K562 (cell line): Measurements from ENCODE around the gene TCF12. TPM values are rescaled to one million over a fixed set of nuclear protein-coding genes. Genes with fewer than 3 reads are reported as not detected.
A peak's percentile ranks its signal among the peaks of the same experiment; 100 is the strongest.

ENCODE experiments used
- ATAC-seq: fragments of 200-7000 bp; cut with Tn5 transposase; 3 replicates; pipeline ENCODE4 v1.9.1; 2020; ENCODE audit warnings: moderate library complexity
- BruUV-seq: library from RNA; stranded (reverse); fragments of 400-500 nt; replicated peaks from 2 replicates; lab custom pipeline; 2021; lab: Mats Ljungman, UMichigan
- CTCF ChIA-PET: fragments of 300-600 bp; formaldehyde crosslinking; extraction: SDS; loops from one replicate; lab custom pipeline; 2021; ENCODE audit warnings: low intra/inter-chr PET ratio; lab: Yijun Ruan, JAX
- POLR2A ChIA-PET: fragments of 300-600, 350-650 bp; sonication (Branson Sonifier 250); formaldehyde crosslinking; extraction: SDS; loops from one replicate; lab custom pipeline; 2021; ENCODE audit warnings: antibody characterized with exemption, inconsistent platforms; lab: Yijun Ruan, JAX
- DNase-seq, 4 experiments: peaks; one replicate each; pipeline versions ENCODE4 v3.0.0 to v3.0.0-alpha.2; 2011 to 2018; ENCODE audit warnings: low spot score in 3 of 4, mixed read lengths in 3 of 4; ENCODE audit errors: extremely low read depth in 1 of 4
- FAIRE-seq: peaks from 2 replicates; lab custom pipeline; 2011; peaks lifted over from hg19 to GRCh38; lab: Jason Lieb, UNC
- H2AFZ ChIP-seq: 2 replicates; pipeline ENCODE4 v1.6.0; 2011; ENCODE audit warnings: low read depth, low read length, control low read depth, inconsistent platforms
- H3K27ac ChIP-seq: fragments of 200-600 bp; 3 replicates; pipeline ENCODE4 v1.8.0; 2011; ENCODE audit warnings: low read depth, mild to moderate bottlenecking, control low read depth, inconsistent platforms, low read length, moderate library complexity, mixed read lengths; ENCODE audit errors: extremely low read depth
- H3K27me3 ChIP-seq, 2 experiments: fragments of 300-600 bp in 1 of 2; 2 replicates in 1 of 2; 3 replicates in 1 of 2; pipeline versions ENCODE4 v1.6.0 to v1.8.0; 2011; ENCODE audit warnings: inconsistent platforms in 2 of 2, low read length in 2 of 2, mild to moderate bottlenecking in 1 of 2, mixed read lengths in 1 of 2, moderate library complexity in 1 of 2; ENCODE audit not compliant: control insufficient read depth in 2 of 2, insufficient read depth in 2 of 2
- H3K36me3 ChIP-seq: fragments of 300-600 bp; 3 replicates; pipeline ENCODE4 v1.8.0; 2011; ENCODE audit warnings: mild to moderate bottlenecking, low read length, inconsistent platforms; ENCODE audit not compliant: control insufficient read depth, insufficient read depth
- H3K4me1 ChIP-seq, 2 experiments: fragments of 200-600 bp in 1 of 2; replicated peaks in 1 of 2; 2 replicates in 1 of 2; 3 replicates in 1 of 2; pipeline versions ENCODE4 v1.5.1 to v1.8.0; 2011; ENCODE audit warnings: inconsistent platforms in 2 of 2, low read length in 2 of 2, mild to moderate bottlenecking in 1 of 2, mixed read lengths in 1 of 2, moderate library complexity in 1 of 2; ENCODE audit not compliant: control insufficient read depth in 2 of 2, insufficient read depth in 2 of 2
- H3K4me2 ChIP-seq: 2 replicates; pipeline ENCODE4 v1.6.1; 2011; ENCODE audit warnings: low read length, control low read depth, inconsistent platforms, mixed read lengths; ENCODE audit not compliant: insufficient read depth
- H3K4me3 ChIP-seq: fragments of 200-600 bp; sonication (generic), shearing (Covaris generic); 2 replicates; pipeline ENCODE4 v1.5.1; 2016; ENCODE audit warnings: control low read depth, inconsistent platforms
- H3K79me2 ChIP-seq: fragments of 200-600 bp; 3 replicates; pipeline ENCODE4 v1.8.0; 2011; ENCODE audit warnings: low read length, inconsistent platforms; ENCODE audit not compliant: control insufficient read depth, insufficient read depth
- H3K9ac ChIP-seq, 2 experiments: 2 replicates each; pipeline versions ENCODE4 v1.6.0 to v1.6.1; 2011; ENCODE audit warnings: low read depth in 2 of 2, low read length in 2 of 2, control low read depth in 1 of 2, inconsistent platforms in 1 of 2, mild to moderate bottlenecking in 1 of 2, mixed read lengths in 1 of 2; ENCODE audit not compliant: insufficient read depth in 1 of 2
- H3K9me1 ChIP-seq: one replicate; pipeline ENCODE4 v1.6.0; 2011; ENCODE audit warnings: inconsistent platforms, mild to moderate bottlenecking, low read length, moderate library complexity; ENCODE audit not compliant: control insufficient read depth, insufficient read depth
- H3K9me3 ChIP-seq: replicated peaks from 2 replicates; pipeline ENCODE4 v1.5.1; 2011; ENCODE audit warnings: low read depth, low read length, inconsistent platforms; ENCODE audit not compliant: control insufficient read depth, insufficient read depth
- H4K20me1 ChIP-seq: replicated peaks from 2 replicates; pipeline ENCODE4 v1.6.1; 2011; ENCODE audit warnings: low read length, inconsistent platforms, mixed read lengths; ENCODE audit not compliant: control insufficient read depth, insufficient read depth
- GTF2A2 ChIP-seq: IDR thresholded peaks from 2 replicates; pipeline ENCODE4 v1.6.1; 2016; ENCODE audit warnings: mild to moderate bottlenecking, missing genetic modification characterization, missing compliant biosample characterization
- GTF2B ChIP-seq: IDR thresholded peaks from 2 replicates; pipeline ENCODE4 v1.6.1; 2011; ENCODE audit not compliant: insufficient read length; ENCODE audit errors: extremely low read depth
- MEIS2 ChIP-seq: fragments of 450-650 bp; IDR thresholded peaks from 2 replicates; pipeline ENCODE4 v1.6.1; 2014; ENCODE audit warnings: mild to moderate bottlenecking; ENCODE audit not compliant: partially characterized antibody
- NFYB ChIP-seq: IDR thresholded peaks from 2 replicates; pipeline ENCODE4 v1.6.1; 2011; ENCODE audit warnings: mild to moderate bottlenecking, moderate library complexity; ENCODE audit not compliant: insufficient read length; ENCODE audit errors: extremely low read depth
- NR2C2 ChIP-seq, 2 experiments: fragments of 200-800 bp in 1 of 2; sonication (Bioruptor generic) in 1 of 2; sonication (generic) in 1 of 2; formaldehyde crosslinking in 1 of 2; IDR thresholded peaks; 2 replicates each; pipeline versions ENCODE4 v1.6.1 to v1.8.0; 2016 to 2022; ENCODE audit warnings: mild to moderate bottlenecking in 1 of 2, missing compliant biosample characterization in 1 of 2, missing genetic modification characterization in 1 of 2, missing genetic modification reagents in 1 of 2
- RCOR1 ChIP-seq, 2 experiments: IDR thresholded peaks; 2 replicates each; pipeline ENCODE4 v1.6.1; 2012; ENCODE audit warnings: low read depth in 2 of 2, low read length in 2 of 2, borderline replicate concordance in 1 of 2, improper control_type of control experiment in 1 of 2
- THRAP3 ChIP-seq: fragments of 450-650 bp; IDR thresholded peaks from 2 replicates; pipeline ENCODE4 v1.6.1; 2016; ENCODE audit warnings: mild to moderate bottlenecking, inconsistent platforms, borderline replicate concordance
- ZNF655 ChIP-seq: fragments of 250-450 bp; sonication (Bioruptor Pico); IDR thresholded peaks from 2 replicates; pipeline ENCODE4 v1.5.0; 2021
- ZNF77 ChIP-seq: fragments of 250-450 bp; sonication (Bioruptor Pico); IDR thresholded peaks from 2 replicates; pipeline ENCODE4 v1.5.0; 2020
- WGBS: fragments of 100-300 bp; shearing (Covaris generic); methylation state at CpG from one replicate; pipeline ENCODE4 v1.1.6; 2016; ENCODE audit warnings: low coverage, mixed read lengths; ENCODE audit not compliant: insufficient coverage; ENCODE audit errors: missing lambda C conversion rate; 5-methylcytosine and 5-hydroxymethylcytosine counted together
- in situ Hi-C: fragments of 300-500 bp; cut with MboI; formaldehyde crosslinking; loops from 4 replicates; pipeline ENCODE4 v1.15.0; 2018; ENCODE audit warnings: inconsistent platforms, mixed read lengths
- intact Hi-C: fragments of 100-400 bp; cut with micrococcal nuclease; formaldehyde crosslinking; loops from 2 replicates; pipeline ENCODE4 v1.14.2; 2022
- polyA plus RNA-seq, 8 experiments: library from polyadenylated mRNA; depleted of rRNA in 4 of 8; stranded (reverse) in 5 of 8; unstranded in 3 of 8; fragments of >200 nt; fragmentation: Nextera tagmentation in 2 of 8; fragmentation: Illumina TruSeq in 1 of 8; extraction: Ambion mirVana in 2 of 8; extraction: Trizol in 1 of 8; gene quantifications; 2 replicates each; pipeline versions ENCODE4 v1.2.1 to v1.2.3, GENCODE V29; 2011 to 2014; ENCODE audit warnings: inconsistent platforms in 1 of 8, missing spikeins in 1 of 8
- total RNA-seq, 7 experiments: library from RNA; depleted of rRNA in 6 of 7; stranded (reverse); fragments of >200 nt in 6 of 7; fragmentation: Illumina TruSeq in 2 of 7; extraction: Trizol in 2 of 7; gene quantifications; 2 replicates each; pipeline versions ENCODE4 v1.2.1 to v1.2.3, GENCODE V29; 2011 to 2021; ENCODE audit warnings: low replicate concordance in 1 of 7
- TF ChIP-seq, protein P1 (sequence below): fragments of 250-450 bp; sonication (Bioruptor Pico); IDR thresholded peaks from 2 replicates; pipeline ENCODE4 v1.4.0; 2020; ENCODE audit warnings: borderline replicate concordance
- TF ChIP-seq, protein P2 (sequence below): sonication (generic); formaldehyde crosslinking; IDR thresholded peaks from 2 replicates; pipeline ENCODE4 v1.8.0; 2022; ENCODE audit warnings: mild to moderate bottlenecking, low read depth, missing genetic modification reagents
- TF ChIP-seq, protein P3 (sequence below): fragments of 450-650 bp; formaldehyde crosslinking; IDR thresholded peaks from 2 replicates; pipeline ENCODE4 v1.4.0; 2020; ENCODE audit warnings: mild to moderate bottlenecking

Gene TCF12
- total and polyA plus RNA-seq, 9 of the 15 experiments (the other 6 are each of a cell fraction or from before 2014, with no cell fraction given): 10.5 to 132 (median 52.9) TPM

- no peak for TF ChIP-seq GTF2B
- TF ChIP-seq ZNF655 (CRISPR knock-in tag): no peak
- TF ChIP-seq RCOR1 (IDR thresholded peaks at IDR 0.05; ENCODE audit: borderline replicate concordance in 1 of 2, low read depth in 2 of 2, low read length in 2 of 2): 0 out of 4 replicates have a peak, but pooled peaks of 1 of the 2 experiments have one; percentile 36
- no peak for TF ChIP-seq NFYB
- TF ChIP-seq GTF2A2: no peak
Observed at GRCh38 chr15:56883088-56883487, 35.4 kb upstream of the TCF12 start (continued).

DNA sequence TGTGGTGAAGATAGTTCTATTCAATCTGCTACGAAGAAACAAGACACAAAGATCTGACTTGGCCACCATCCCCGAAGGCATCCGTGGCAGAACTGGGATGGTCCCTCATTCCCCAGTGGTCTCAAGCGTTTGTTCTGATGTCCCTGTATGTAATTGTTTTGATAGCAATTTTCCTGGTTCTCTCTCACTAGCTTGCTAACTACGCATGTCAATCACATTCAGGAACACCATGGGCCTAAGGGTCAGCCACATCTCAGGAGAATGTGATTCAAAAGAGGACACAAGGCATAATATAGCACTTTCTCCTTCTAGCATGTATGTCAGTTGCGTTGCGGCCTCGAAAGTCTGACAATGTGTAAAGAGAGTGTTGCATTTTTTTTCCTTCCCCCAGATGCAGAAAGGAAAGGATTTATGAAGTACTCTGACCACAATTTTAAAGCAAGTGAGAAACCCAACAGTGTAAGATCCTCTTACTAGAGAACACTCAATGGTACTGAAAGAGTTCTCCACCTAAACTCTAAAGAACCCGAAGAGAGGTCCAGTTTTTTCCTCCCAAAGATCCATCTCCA lies 32.0 kb upstream of the TCF12 start:
- 50% methylated on average over 9 of the region's 9 CpGs for WGBS
- ATAC-seq: no peak
- CTCF ChIA-PET: no interaction called here
- POLR2A ChIA-PET: interaction anchor here (0.6 to 1.6 kb wide), 3 partner anchors 12 to 633 kb away, joined by 3 to 5 read pairs (median 4); partner anchors contain the start of gene TCF12
- Histone ChIP-seq H4K20me1 (no peaks in the 10 kb centered on the region), H3K36me3 (no peaks in the 10 kb centered on the region), H3K9me1 (no peaks in the 10 kb centered on the region), H3K27ac (peak overlapping the region; percentile 91), H2AFZ (peak overlapping the region; percentile 98), H3K4me3 (peak overlapping the region; percentile 70), H3K9ac (peak overlapping the region; percentile 77 to 97), H3K79me2 (peaks cover 5% of the 10 kb centered on the region; the same call in 1 of the 3 replicates), H3K4me1 (peaks cover 8 to 37% of the 10 kb centered on the region in 2 experiments), H3K9me3 (no peaks in the 10 kb centered on the region), H3K27me3 (no peaks in the 10 kb centered on the region), H3K4me2 (peak overlapping the region; percentile 89)
- peak; percentile 49 for FAIRE-seq
- in situ Hi-C loops: no loop called here
- intact Hi-C loops: loop anchor here (5.0 kb wide), 1 partner anchor 336 kb away; no protein-coding TSS in a partner anchor
- DNase-seq: peak in 1 of 4 experiments; percentile 39
- BruUV-seq: TSS peak; percentile 96
- TF ChIP-seq ZNF77 (no peak), NR2C2 (CRISPR knock-in tag; IDR thresholded peaks at IDR 0.05) (no peak), NR2C2 (tag; IDR thresholded peaks at IDR 0.05) (no peak), THRAP3 (no peak), MEIS2 (peak; percentile 6)
- TF ChIP-seq, protein P1, sequence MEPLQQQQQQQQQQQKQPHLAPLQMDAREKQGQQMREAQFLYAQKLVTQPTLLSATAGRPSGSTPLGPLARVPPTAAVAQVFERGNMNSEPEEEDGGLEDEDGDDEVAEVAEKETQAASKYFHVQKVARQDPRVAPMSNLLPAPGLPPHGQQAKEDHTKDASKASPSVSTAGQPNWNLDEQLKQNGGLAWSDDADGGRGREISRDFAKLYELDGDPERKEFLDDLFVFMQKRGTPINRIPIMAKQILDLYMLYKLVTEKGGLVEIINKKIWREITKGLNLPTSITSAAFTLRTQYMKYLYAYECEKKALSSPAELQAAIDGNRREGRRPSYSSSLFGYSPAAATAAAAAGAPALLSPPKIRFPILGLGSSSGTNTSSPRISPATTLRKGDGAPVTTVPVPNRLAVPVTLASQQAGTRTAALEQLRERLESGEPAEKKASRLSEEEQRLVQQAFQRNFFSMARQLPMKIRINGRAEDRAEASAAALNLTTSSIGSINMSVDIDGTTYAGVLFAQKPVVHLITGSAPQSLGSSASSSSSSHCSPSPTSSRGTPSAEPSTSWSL: no peak
- TF ChIP-seq, protein P2, sequence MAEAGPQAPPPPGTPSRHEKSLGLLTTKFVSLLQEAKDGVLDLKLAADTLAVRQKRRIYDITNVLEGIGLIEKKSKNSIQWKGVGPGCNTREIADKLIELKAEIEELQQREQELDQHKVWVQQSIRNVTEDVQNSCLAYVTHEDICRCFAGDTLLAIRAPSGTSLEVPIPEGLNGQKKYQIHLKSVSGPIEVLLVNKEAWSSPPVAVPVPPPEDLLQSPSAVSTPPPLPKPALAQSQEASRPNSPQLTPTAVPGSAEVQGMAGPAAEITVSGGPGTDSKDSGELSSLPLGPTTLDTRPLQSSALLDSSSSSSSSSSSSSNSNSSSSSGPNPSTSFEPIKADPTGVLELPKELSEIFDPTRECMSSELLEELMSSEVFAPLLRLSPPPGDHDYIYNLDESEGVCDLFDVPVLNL (CRISPR knock-in tag): no peak
- TF ChIP-seq, protein P3, sequence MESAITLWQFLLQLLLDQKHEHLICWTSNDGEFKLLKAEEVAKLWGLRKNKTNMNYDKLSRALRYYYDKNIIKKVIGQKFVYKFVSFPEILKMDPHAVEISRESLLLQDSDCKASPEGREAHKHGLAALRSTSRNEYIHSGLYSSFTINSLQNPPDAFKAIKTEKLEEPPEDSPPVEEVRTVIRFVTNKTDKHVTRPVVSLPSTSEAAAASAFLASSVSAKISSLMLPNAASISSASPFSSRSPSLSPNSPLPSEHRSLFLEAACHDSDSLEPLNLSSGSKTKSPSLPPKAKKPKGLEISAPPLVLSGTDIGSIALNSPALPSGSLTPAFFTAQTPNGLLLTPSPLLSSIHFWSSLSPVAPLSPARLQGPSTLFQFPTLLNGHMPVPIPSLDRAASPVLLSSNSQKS (CRISPR knock-in tag): no peak
